ENCODE results near the gene CCL26. TPM values are rescaled to one million over a fixed set of nuclear protein-coding genes. Genes with fewer than 3 reads are reported as not detected.

Gene CCL26
- total and polyA plus RNA-seq, 2 donors (not counting 3 experiments of a cell fraction or from before 2014, with no cell fraction given), result not detected

GRCh38 chr7:75796420-75796819 lies 24.4 kb upstream of the CCL26 start:
- dilution Hi-C loops (cut with MboI; ENCODE audit: extremely low pct_ligation_motif_present, low sequenced_read_pairs) (no loop called here), intact Hi-C loops (cut with micrococcal nuclease) (no loop called here)
- FAIRE-seq, result no peak
- ChIA-PET CTCF (no interaction called here), POLR2A (no interaction called here)
- no peak for DNase-seq (ENCODE audit: low read depth, low spot score)
- Histone ChIP-seq H3K4me2 (ENCODE audit: insufficient read depth, low read length) (no peak overlapping the region), H3K4me3 (replicated peaks in 1 of 3; ENCODE audit: insufficient read depth in 1 of 3, low read depth in 1 of 3, low read length in 3 of 3) (no peak overlapping the region), H2AFZ (ENCODE audit: low read depth, low read length) (no peak overlapping the region), H3K9ac (replicated peaks; ENCODE audit: extremely low read depth, insufficient read depth, low read length) (no peak overlapping the region), H3K4me1 (ENCODE audit: control insufficient read depth, extremely low read depth, insufficient read depth, low read length) (no peaks in the 10 kb centered on the region), H3K9me3 (replicated peaks; ENCODE audit: control insufficient read depth, insufficient read depth, low read length) (no peaks in the 10 kb centered on the region), H3K27me3 (ENCODE audit: control insufficient read depth in 2 of 2, insufficient read depth in 2 of 2, low read length in 2 of 2) (peaks cover 2 to 4% of the 10 kb centered on the region in 2 experiments), H3K27ac (ENCODE audit: insufficient read depth, low read depth, low read length) (no peak overlapping the region), H3K36me3 (ENCODE audit: control insufficient read depth in 2 of 2, extremely low read depth in 1 of 2, insufficient read depth in 2 of 2, low read length in 2 of 2) (no peaks in the 10 kb centered on the region), H4K20me1 (replicated peaks; ENCODE audit: control insufficient read depth, extremely low read depth, insufficient read depth, low read length) (no peaks in the 10 kb centered on the region), H3K9me1 (replicated peaks; ENCODE audit: control insufficient read depth, extremely low read depth, insufficient read depth, low read length) (no peaks in the 10 kb centered on the region), H3K79me2 (ENCODE audit: control insufficient read depth, insufficient read depth, low read length) (no peaks in the 10 kb centered on the region)
- no peak for TF ChIP-seq FOS (IDR thresholded peaks at IDR 0.05; ENCODE audit: borderline replicate concordance, insufficient read depth, low read length)
- TF ChIP-seq MYC (IDR thresholded peaks at IDR 0.05; ENCODE audit: low read depth, low read length), result no peak
- TF ChIP-seq GATA2 (IDR thresholded peaks at IDR 0.05; ENCODE audit: insufficient read depth, insufficient read length, low read depth, low read length), result no peak
- TF ChIP-seq, protein P1, sequence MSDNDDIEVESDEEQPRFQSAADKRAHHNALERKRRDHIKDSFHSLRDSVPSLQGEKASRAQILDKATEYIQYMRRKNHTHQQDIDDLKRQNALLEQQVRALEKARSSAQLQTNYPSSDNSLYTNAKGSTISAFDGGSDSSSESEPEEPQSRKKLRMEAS (IDR thresholded peaks at IDR 0.05; ENCODE audit: insufficient read depth, insufficient read length), result no peak
- TF ChIP-seq JUN (IDR thresholded peaks at IDR 0.05; ENCODE audit: borderline replicate concordance, insufficient read depth, insufficient read length, low read depth), result no peak
- TF ChIP-seq CTCF (IDR thresholded peaks at IDR 0.05; ENCODE audit: extremely low read depth in 1 of 2, insufficient read depth in 1 of 2, low read depth in 1 of 2, low read length in 2 of 2), result no peak
- TF ChIP-seq EZH2 (IDR thresholded peaks at IDR 0.05; ENCODE audit: borderline replicate concordance, low read depth, low read length, severe bottlenecking), result no peak
- TF ChIP-seq POLR2A (IDR thresholded peaks at IDR 0.05; ENCODE audit: low read depth, low read length), result no peak
- no TSS peak for BruUV-seq (replicated peaks)

All from endothelial cell of umbilical vein (primary cell).